ENCODE measurements around the gene FNDC3B.

FNDC3B gene

GRCh38 chr3:172062761-172063160 lies 23.4 kb downstream of the FNDC3B start:
- Histone ChIP-seq H3K9ac (ENCODE audit: low read length) (no peak overlapping the region), H3K36me3 (ENCODE audit: low read length) (no peaks in the 10 kb centered on the region), H3K79me2 (ENCODE audit: insufficient read depth, low read length) (no peaks in the 10 kb centered on the region), H2AFZ (ENCODE audit: low read depth, low read length, severe bottlenecking) (no peak overlapping the region), H3K27me3 (ENCODE audit: low read length) (no peaks in the 10 kb centered on the region), H3K9me2 (replicated peaks; ENCODE audit: insufficient read depth, low read length) (no peaks in the 10 kb centered on the region), H3K27ac (ENCODE audit: low read depth, low read length) (no peak overlapping the region), H3F3A (ENCODE audit: insufficient read depth) (no peaks in the 10 kb centered on the region), H3K9me3 (ENCODE audit: insufficient read depth, low read length) (no peaks in the 10 kb centered on the region), H3K4me3 (ENCODE audit: insufficient read depth, low read length, poor library complexity, severe bottlenecking) (no peak overlapping the region), H3K4me2 (ENCODE audit: low read depth, low read length, poor library complexity, severe bottlenecking) (no peak overlapping the region), H4K20me1 (ENCODE audit: low read depth, low read length) (0 out of 2 replicates have a peak, but pooled peaks cover 2% of the 10 kb centered on the region)
- TF ChIP-seq EZH2phosphoT487 (conservative IDR thresholded peaks at IDR 0.05; ENCODE audit: low read length): no peak
- TF ChIP-seq, protein P1, sequence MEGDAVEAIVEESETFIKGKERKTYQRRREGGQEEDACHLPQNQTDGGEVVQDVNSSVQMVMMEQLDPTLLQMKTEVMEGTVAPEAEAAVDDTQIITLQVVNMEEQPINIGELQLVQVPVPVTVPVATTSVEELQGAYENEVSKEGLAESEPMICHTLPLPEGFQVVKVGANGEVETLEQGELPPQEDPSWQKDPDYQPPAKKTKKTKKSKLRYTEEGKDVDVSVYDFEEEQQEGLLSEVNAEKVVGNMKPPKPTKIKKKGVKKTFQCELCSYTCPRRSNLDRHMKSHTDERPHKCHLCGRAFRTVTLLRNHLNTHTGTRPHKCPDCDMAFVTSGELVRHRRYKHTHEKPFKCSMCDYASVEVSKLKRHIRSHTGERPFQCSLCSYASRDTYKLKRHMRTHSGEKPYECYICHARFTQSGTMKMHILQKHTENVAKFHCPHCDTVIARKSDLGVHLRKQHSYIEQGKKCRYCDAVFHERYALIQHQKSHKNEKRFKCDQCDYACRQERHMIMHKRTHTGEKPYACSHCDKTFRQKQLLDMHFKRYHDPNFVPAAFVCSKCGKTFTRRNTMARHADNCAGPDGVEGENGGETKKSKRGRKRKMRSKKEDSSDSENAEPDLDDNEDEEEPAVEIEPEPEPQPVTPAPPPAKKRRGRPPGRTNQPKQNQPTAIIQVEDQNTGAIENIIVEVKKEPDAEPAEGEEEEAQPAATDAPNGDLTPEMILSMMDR (IDR thresholded peaks at IDR 0.05; ENCODE audit: insufficient read depth, low read length, poor library complexity, severe bottlenecking): no peak

GRCh38 chr3:172063456-172064432 lies 24.4 kb downstream of the FNDC3B start:
- Histone ChIP-seq H3K79me2 (ENCODE audit: insufficient read depth, low read length) (no peaks in the 10 kb centered on the region), H4K20me1 (ENCODE audit: low read depth, low read length) (no peaks in the 10 kb centered on the region), H3K4me3 (ENCODE audit: insufficient read depth, low read length, poor library complexity, severe bottlenecking) (no peak overlapping the region), H3K4me2 (ENCODE audit: low read depth, low read length, poor library complexity, severe bottlenecking) (no peak overlapping the region), H2AFZ (ENCODE audit: low read depth, low read length, severe bottlenecking) (no peak overlapping the region), H3K9me2 (replicated peaks; ENCODE audit: insufficient read depth, low read length) (no peaks in the 10 kb centered on the region), H3K9me3 (ENCODE audit: insufficient read depth, low read length) (no peaks in the 10 kb centered on the region), H3K27me3 (ENCODE audit: low read length) (no peaks in the 10 kb centered on the region), H3F3A (ENCODE audit: insufficient read depth) (no peaks in the 10 kb centered on the region), H3K9ac (ENCODE audit: low read length) (no peak overlapping the region), H3K36me3 (ENCODE audit: low read length) (no peaks in the 10 kb centered on the region), H3K27ac (ENCODE audit: low read depth, low read length) (no peak overlapping the region)
- no peak for TF ChIP-seq EZH2phosphoT487 (conservative IDR thresholded peaks at IDR 0.05; ENCODE audit: low read length)
- TF ChIP-seq, protein P1 (IDR thresholded peaks at IDR 0.05; ENCODE audit: insufficient read depth, low read length, poor library complexity, severe bottlenecking): no peak

- no peaks in the 10 kb centered on the region for H3K36me3 ChIP-seq (ENCODE audit: low read length)
- no peak for TF ChIP-seq EZH2phosphoT487 (conservative IDR thresholded peaks at IDR 0.05; ENCODE audit: low read length)
- TF ChIP-seq, protein P1 (IDR thresholded peaks at IDR 0.05; ENCODE audit: insufficient read depth, low read length, poor library complexity, severe bottlenecking): no peak
- H4K20me1 ChIP-seq (ENCODE audit: low read depth, low read length): no peaks in the 10 kb centered on the region
- no peak overlapping the region for H3K4me2 ChIP-seq (ENCODE audit: low read depth, low read length, poor library complexity, severe bottlenecking)
- no peak overlapping the region for H3K9ac ChIP-seq (ENCODE audit: low read length)
- H2AFZ ChIP-seq (ENCODE audit: low read depth, low read length, severe bottlenecking): no peak overlapping the region
- H3K27ac ChIP-seq (ENCODE audit: low read depth, low read length): no peak overlapping the region
- H3F3A ChIP-seq (ENCODE audit: insufficient read depth): no peaks in the 10 kb centered on the region
- no peaks in the 10 kb centered on the region for H3K9me2 ChIP-seq (replicated peaks; ENCODE audit: insufficient read depth, low read length)
- H3K27me3 ChIP-seq (ENCODE audit: low read length): no peaks in the 10 kb centered on the region
- no peak overlapping the region for H3K4me3 ChIP-seq (ENCODE audit: insufficient read depth, low read length, poor library complexity, severe bottlenecking)
- H3K9me3 ChIP-seq (ENCODE audit: insufficient read depth, low read length): no peaks in the 10 kb centered on the region
- H3K79me2 ChIP-seq (ENCODE audit: insufficient read depth, low read length): no peaks in the 10 kb centered on the region
Observed at GRCh38 chr3:172065527-172065926, 26.1 kb downstream of the FNDC3B start.

Data from SU-DHL-6 (cell line).